Stimulated activated CD4-positive, alpha-beta T cell treated with anti-CD3 and anti-CD28 coated beads, Interleukin-12 subunit alpha, Interleukin-12 subunit beta, amount 100 ng/mL, for 48 hours (primary cell): Measurements from ENCODE around the gene BRS3.
"Not testable (repeated sequence)": the region's sequence is repeated elsewhere in the genome, so short reads cannot be mapped to it uniquely, and the experiment has no call there.

ENCODE experiments used
- DNase-seq, 3 donors: peaks; one replicate each; pipeline ENCODE4 v3.0.0-alpha.2; 2020; ENCODE audit warnings: low read depth in 2 of 3, low spot score in 1 of 3

Gene BRS3

DNA sequence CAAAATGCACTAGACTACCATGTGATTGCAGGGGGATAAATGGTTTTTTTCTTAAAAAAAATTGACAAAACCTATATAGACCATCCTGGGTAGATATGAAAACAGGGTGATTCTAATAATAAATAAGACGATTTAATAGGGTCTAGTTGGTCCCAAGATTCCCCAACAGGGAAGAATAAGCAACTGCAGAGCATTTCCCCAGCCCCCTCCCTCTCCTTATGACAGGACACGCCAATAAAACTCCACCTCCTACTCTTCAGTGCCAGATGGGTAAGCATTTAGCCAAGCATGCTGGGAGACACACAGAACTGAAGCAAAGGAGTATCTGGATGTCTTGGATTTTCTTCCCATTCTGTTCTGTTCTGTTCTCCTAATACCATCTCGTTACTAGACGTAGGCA, at the start of gene BRS3:
BRS3 (plus strand) TSS at position 301 of the 400 bp plus-strand sequence. CDS start 168 bp downstream, outside the sequence.
- no peak for DNase-seq

- no peak for DNase-seq
Measured at GRCh38 chrX:136438192-136438591, 49.6 kb upstream of the BRS3 start.

DNA sequence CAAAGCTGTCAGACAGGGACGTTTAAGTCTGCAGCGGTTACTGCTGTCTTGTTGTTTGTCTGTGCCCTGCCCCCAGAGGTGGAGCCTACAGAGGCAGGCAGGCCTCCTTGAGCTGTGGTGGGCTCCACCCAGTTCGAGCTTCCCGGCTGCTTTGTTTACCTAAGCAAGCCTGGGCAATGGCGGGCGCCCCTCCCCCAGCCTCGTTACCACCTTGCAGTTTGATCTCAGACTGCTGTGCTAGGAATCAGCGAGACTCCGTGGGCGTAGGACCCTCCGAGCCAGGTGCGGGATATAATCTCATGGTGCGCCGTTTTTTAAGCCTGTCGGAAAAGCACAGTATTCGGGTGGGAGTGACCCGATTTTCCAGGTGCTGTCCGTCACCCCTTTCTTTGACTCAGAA, 42.1 kb upstream of the BRS3 start:
- not testable (repeated sequence) for DNase-seq

GRCh38 chrX:136446208-136446607, 41.5 kb upstream of the BRS3 start:
- no peak for DNase-seq

DNA sequence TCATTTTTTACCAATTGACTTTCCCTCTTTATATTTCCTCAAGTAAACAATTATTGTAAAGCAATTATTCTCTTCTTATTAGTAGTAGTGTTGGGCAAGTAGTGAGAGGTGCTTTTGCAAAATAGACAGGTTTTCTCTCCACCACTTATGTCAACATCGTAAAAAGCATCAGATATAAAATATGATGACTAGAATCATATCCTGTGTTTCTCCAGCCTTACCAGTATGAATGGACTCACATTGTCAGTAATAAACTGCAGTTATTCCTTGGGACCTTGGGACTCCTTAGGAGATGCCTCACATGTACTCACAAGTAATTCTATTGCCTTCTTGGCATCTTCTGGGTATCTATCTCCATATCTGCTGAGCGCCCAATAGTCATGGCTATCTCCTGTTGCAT, 40.4 kb upstream of the BRS3 start:
- DNase-seq: no peak

DNA sequence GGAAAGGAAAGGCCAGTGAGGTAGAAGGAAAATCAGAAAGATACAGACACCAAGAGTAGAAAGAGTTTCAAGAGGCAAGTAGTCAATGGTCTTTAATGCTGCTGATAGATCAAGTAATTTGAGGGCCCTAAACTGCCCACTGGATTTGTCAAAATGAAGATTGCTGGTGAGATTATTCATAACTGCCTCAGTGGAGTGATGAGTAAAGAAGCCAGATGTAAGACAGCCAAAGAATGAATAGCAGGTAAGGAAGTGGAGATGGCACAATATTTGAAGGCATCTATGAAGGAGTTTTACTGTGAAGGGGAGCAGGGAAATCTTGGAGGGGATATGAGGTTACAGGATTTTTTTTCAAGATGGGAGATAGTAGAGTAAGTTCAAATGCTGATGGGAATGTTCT, 39.8 kb upstream of the BRS3 start:
- no peak for DNase-seq

- DNase-seq: no peak
Measured at GRCh38 chrX:136450050-136450830, 37.5 kb upstream of the BRS3 start.

- DNase-seq: no peak
Measured at GRCh38 chrX:136452614-136453013, 35.1 kb upstream of the BRS3 start.

- DNase-seq: no peak
Measured at GRCh38 chrX:136453114-136453513, 34.6 kb upstream of the BRS3 start.

DNA sequence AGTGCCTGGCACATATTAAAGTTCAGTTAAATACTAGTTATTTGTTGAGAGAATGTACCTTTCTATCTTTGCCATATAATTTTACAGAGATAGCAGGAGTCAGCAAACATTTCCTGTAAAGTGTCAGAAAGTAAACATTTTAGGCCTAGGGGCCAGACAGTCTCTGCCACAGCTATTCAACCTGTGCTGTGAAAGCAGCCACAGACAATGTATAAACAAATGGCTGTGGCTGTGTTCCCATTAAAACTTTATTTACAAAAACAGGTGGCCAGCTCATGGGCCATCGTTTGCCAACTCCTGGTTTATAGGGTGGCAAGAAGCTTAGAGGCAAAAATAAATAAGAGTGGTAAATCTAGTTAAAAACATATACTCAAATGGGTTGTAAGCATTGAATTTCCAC, 34.0 kb upstream of the BRS3 start:
- no peak for DNase-seq

DNA sequence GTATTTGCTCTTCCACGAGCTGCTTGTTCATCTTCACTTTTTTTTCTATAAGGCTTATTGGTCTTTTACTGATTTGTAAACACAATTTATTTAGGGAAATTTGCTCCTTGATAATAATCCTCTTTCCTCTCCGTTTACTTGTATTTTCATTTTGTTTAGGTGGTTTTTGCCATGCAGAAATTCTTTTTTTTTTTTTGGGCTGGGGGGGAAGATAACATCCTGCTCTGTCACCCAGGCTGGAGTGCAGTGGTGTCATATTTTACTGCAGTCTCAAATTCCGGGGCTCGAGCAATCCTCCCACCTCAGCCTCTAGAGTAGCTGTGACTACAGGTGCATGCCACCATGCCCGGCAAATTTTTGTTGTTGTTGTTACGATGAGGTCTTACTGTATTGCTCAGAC, 31.6 kb upstream of the BRS3 start:
- DNase-seq: no peak

- no peak for DNase-seq
Measured at GRCh38 chrX:136457303-136457917, 30.3 kb upstream of the BRS3 start.

DNA sequence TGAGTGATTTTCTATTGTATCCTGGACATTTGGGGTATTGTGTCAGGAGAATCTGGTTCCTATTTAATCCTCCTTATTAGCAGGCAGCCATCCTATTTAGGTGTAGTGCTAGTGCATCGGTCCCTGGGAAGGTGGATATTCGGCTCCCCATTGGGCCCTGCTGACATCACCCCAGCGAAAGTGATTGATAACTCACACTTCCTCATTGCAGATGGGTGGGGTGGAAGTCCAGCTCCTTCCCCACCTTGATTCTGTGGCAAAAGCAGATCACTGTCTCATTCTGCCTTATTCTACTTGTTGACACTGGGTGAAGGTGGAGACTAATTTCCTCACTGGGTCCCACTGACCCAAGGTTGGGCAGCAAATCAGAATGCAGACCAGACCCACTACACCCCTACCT, 23.2 kb upstream of the BRS3 start:
- no peak for DNase-seq

DNA sequence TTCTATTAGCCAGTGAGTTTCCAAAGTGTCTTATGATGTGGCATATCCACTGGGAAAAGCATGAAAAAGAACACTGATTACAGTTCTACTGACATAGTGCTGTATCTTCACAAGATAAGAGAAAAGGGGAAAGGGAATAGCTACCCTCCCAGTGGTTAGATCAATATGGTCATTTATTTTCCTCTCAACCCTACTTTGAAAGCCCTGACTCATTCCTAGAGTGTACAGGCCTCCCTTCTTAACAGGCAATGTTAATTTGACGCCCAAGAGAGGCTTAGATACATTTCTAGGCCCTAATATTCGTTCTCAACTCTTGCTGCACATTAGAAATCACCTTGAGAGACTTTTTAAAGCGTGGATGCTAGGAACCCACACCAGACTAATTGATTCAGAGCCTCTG, 20.4 kb upstream of the BRS3 start:
- DNase-seq: no peak

- no peak for DNase-seq
Measured at GRCh38 chrX:136468391-136469103, 19.2 kb upstream of the BRS3 start.

GRCh38 chrX:136473663-136474062, 14.1 kb upstream of the BRS3 start:
- DNase-seq: no peak

DNA sequence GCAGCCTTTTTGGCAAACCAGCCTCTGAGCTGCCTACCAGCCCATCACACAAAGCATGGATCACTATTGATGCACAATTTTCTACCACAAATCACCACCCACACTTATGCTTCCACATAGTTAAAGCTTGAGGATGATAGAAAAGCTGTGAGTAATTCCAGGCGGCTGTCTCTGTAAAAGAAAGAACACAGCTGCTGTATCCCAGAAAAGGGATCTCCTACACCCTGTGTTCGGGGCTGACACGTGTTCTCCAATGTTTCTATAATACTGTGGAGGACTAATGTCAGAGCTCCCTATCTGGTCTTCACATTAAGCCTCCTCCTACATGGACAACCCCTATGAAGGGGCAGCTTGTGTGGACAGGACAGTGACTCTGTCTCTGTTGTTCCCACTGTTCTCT, 12.5 kb upstream of the BRS3 start:
- no peak for DNase-seq

GRCh38 chrX:136476501-136476900, 11.2 kb upstream of the BRS3 start:
- no peak for DNase-seq

GRCh38 chrX:136477026-136477425, 10.7 kb upstream of the BRS3 start:
- no peak for DNase-seq

GRCh38 chrX:136480383-136480782, 7.4 kb upstream of the BRS3 start:
- no peak for DNase-seq

DNA sequence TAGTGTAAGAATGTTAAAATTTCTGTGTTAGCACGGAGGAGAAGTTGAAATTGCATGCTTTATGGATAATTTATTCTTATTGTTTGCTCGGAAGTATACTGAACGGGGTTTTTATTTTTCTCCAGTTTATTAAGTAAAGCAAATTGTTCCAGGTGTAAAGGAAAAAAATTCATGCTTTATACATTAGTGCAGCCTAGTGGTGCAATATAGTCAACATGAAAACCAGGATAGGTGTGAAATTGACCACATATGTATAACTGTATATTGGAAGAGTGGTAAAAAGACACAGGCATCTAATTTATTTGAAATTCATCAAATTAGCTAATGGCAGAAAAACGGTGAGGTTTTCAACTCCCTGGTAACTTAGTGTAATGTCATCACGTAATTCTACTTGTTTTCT, 959 bp downstream of the BRS3 start:
- DNase-seq: no peak

DNA sequence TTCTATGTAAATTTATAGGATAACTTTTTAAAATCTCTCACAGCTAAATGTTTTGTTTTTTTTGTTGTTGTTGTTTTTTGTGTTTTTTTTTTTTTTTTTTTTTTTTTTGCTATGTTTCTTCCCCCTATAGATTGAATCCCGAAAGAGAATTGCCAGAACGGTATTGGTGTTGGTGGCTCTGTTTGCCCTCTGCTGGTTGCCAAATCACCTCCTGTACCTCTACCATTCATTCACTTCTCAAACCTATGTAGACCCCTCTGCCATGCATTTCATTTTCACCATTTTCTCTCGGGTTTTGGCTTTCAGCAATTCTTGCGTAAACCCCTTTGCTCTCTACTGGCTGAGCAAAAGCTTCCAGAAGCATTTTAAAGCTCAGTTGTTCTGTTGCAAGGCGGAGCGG, 4.1 kb downstream of the BRS3 start:
- no peak for DNase-seq
